GM12801 (cell line): Measurements from ENCODE around the gene MED13L.

ENCODE experiments used
- CTCF ChIP-seq: IDR thresholded peaks from one replicate; pipeline ENCODE4 v1.5.1; 2011; ENCODE audit warnings: control low read depth; ENCODE audit not compliant: insufficient read length; ENCODE audit errors: extremely low read depth

The MED13L gene

GRCh38 chr12:116194935-116195431 lies 82.5 kb downstream of the MED13L start:
- no peak for TF ChIP-seq CTCF

- no peak for TF ChIP-seq CTCF
Observed at GRCh38 chr12:116189692-116190091, 87.8 kb downstream of the MED13L start.

GRCh38 chr12:116188581-116188980 lies 88.9 kb downstream of the MED13L start:
- no peak for TF ChIP-seq CTCF

GRCh38 chr12:116187151-116187511 lies 90.4 kb downstream of the MED13L start:
- no peak for TF ChIP-seq CTCF

- no peak for TF ChIP-seq CTCF
Observed at GRCh38 chr12:116186482-116187150, 90.9 kb downstream of the MED13L start.

- no peak for TF ChIP-seq CTCF
Observed at GRCh38 chr12:116184763-116185162, 92.7 kb downstream of the MED13L start.

- TF ChIP-seq CTCF = no peak
Observed at GRCh38 chr12:116183741-116184141, 93.8 kb downstream of the MED13L start.
